ENCODE data around the gene HSPA4L. TPM values are rescaled to one million over a fixed set of nuclear protein-coding genes. Genes with fewer than 3 reads are reported as not detected.
A peak's percentile ranks its signal among the peaks of the same experiment; 100 is the strongest.

Gene HSPA4L
- total RNA-seq, 1 experiment from 2014 or later: 18.6 TPM

DNA sequence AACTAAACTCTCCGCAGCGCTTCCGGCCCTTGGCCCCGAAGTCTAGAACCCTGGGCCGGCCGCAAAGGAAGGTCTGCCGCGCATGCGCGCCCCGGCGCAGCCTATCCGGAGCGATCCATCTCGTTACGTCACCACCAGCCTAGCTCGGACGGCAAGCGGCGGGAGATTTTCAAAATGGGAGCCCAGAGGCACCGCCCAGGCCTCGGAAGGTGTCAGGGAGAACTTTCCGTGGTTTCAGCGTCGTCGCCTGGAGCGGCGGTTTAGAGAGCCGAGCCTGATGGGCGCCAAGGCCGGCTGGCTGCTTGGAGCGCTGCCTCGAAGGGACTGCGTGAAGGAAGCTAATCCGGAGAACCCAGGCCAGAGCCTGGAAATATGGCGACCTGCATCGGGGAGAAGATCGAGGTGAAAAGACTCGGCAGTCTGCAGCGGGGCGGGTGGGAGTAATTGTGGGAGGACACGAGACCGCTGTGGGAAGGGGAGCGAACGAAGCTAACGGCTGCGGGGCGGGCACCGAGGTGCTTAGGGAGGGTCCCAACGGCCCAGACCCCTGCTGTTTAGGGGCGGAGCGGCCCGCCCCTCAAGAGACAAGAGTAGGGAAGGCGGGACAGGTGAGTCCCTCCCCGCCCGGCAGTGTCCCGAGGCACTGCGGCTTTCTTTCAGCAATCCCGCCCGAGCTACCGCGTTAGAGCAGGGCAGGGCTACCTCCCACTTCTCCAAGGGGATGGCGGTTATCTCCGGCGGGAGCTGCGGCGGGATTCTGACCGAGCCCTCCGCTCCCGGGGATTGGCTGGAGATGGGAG lies 98.8 kb downstream of the HSPA4L start, which contains the start of gene PLK4:
TSS of gene PLK4 (plus strand) at position 131 of the 800 bp plus-strand sequence. CDS start at position 373, 242 bp downstream.
- no peaks in the 10 kb centered on the region for H3K27me3 ChIP-seq (ENCODE audit: insufficient read depth, low read length)
- H3K4me2 ChIP-seq (ENCODE audit: low read length): peak within 1 kb of the TSS; percentile 70
- intact Hi-C loops (cut with micrococcal nuclease): loop anchor here (1.0 to 5.0 kb wide), 2 partner anchors 86 to 98 kb away; partner anchors contain the start of genes ABHD18 and MFSD8
- no peaks in the 10 kb centered on the region for H3K9me3 ChIP-seq (ENCODE audit: control insufficient read depth in 1 of 2, insufficient read depth in 1 of 2, low read depth in 1 of 2, low read length in 2 of 2)
- H2AFZ ChIP-seq (ENCODE audit: low read depth, low read length, poor library complexity, severe bottlenecking): peak within 1 kb of the TSS; percentile 77
- ATAC-seq (peak; percentile 89), DNase-seq (ENCODE audit: low read depth, low spot score) (peak; percentile 94)
- H3K79me2 ChIP-seq (ENCODE audit: insufficient read depth, low read length): peaks cover 65% of the 10 kb centered on the region
- ChIA-PET POLR2A (interaction anchor here (0.6 to 1.7 kb wide), 8 partner anchors 9 to 181 kb away, joined by 4 to 10 read pairs (median 6); partner anchors contain the start of genes ABHD18 and MFSD8), CTCF (interaction anchor here (0.6 kb wide), 1 partner anchor 93 kb away, joined by 3 read pairs; no protein-coding TSS in a partner anchor), RAD21 (ENCODE audit: low non-redundant PET in 1 of 2, low total read pairs in 2 of 2, uncharacterized antibody in 2 of 2, unreplicated experiment in 2 of 2) (interaction anchor here in 1 of 2 experiments (0.8 kb wide), 1 partner anchor 84 kb away, joined by 3 read pairs; the partner anchor contains the start of genes ABHD18 and MFSD8)
- peak within 1 kb of the TSS; percentile 98 for H3K9ac ChIP-seq (ENCODE audit: low read length)
- H3K27ac ChIP-seq (ENCODE audit: low read depth, low read length): peak within 1 kb of the TSS; percentile 91
- 0 out of 2 replicates have a peak, but pooled peaks cover 5% of the 10 kb centered on the region for H4K20me1 ChIP-seq (ENCODE audit: insufficient read depth)
- peak within 1 kb of the TSS; percentile 64 to 90 for H3K4me3 ChIP-seq (replicated peaks in 1 of 2; ENCODE audit: low read depth in 1 of 2, low read length in 2 of 2)
- TSS peak; percentile 52 for BruUV-seq (replicated peaks)
- H3K9me2 ChIP-seq (ENCODE audit: insufficient read depth): no peaks in the 10 kb centered on the region
- peaks cover 8 to 29% of the 10 kb centered on the region in 2 experiments for H3K36me3 ChIP-seq (ENCODE audit: control insufficient read depth in 1 of 2, insufficient read depth in 2 of 2, low read length in 2 of 2)
- peaks cover 5 to 13% of the 10 kb centered on the region in 2 experiments for H3K4me1 ChIP-seq (ENCODE audit: control insufficient read depth in 1 of 2, insufficient read depth in 2 of 2, low read length in 2 of 2)
- TF ChIP-seq TCF7L2 (IDR thresholded peaks at IDR 0.05; ENCODE audit: borderline replicate concordance, extremely low read depth, insufficient read depth, insufficient read length) (peak; percentile 31), CBX3 (IDR thresholded peaks at IDR 0.05; ENCODE audit: low read depth) (no peak), ZFX (IDR thresholded peaks at IDR 0.05) (peak; percentile 88), EZH2 (IDR thresholded peaks at IDR 0.05) (no peak), JUND (IDR thresholded peaks at IDR 0.05) (no peak), ZBTB33 (IDR thresholded peaks at IDR 0.05; ENCODE audit: extremely low read depth, insufficient replicate concordance, low read length) (no peak), SRF (IDR thresholded peaks at IDR 0.05; ENCODE audit: low read depth) (no peak; the same call in 1 of the 2 replicates), POLR2AphosphoS5 (IDR thresholded peaks at IDR 0.05; ENCODE audit: low read depth, low read length) (peak; percentile 46), ZNF274 (IDR thresholded peaks at IDR 0.05; ENCODE audit: low read depth, low read length) (no peak), MAX (IDR thresholded peaks at IDR 0.05) (peak; percentile 51), CEBPB (IDR thresholded peaks at IDR 0.05; ENCODE audit: low read depth) (no peak), ELF1 (IDR thresholded peaks at IDR 0.05; ENCODE audit: borderline replicate concordance, low read depth) (no peak), CTCF (IDR thresholded peaks at IDR 0.05 in 2 of 3, conservative IDR thresholded peaks at IDR 0.05 in 1 of 3; ENCODE audit: borderline replicate concordance in 1 of 3, insufficient read depth in 1 of 3, low read depth in 2 of 3, low read length in 2 of 3) (no peak), EGR1 (IDR thresholded peaks at IDR 0.05; ENCODE audit: low read depth) (no peak), SIN3A (IDR thresholded peaks at IDR 0.05; ENCODE audit: low read depth) (peak; percentile 73), SP1 (IDR thresholded peaks at IDR 0.05; ENCODE audit: low read depth) (peak; percentile 9; the same call in 1 of the 2 replicates)
- TF ChIP-seq, protein P1, sequence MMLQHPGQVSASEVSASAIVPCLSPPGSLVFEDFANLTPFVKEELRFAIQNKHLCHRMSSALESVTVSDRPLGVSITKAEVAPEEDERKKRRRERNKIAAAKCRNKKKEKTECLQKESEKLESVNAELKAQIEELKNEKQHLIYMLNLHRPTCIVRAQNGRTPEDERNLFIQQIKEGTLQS (IDR thresholded peaks at IDR 0.05): no peak
- TF ChIP-seq, protein P2, sequence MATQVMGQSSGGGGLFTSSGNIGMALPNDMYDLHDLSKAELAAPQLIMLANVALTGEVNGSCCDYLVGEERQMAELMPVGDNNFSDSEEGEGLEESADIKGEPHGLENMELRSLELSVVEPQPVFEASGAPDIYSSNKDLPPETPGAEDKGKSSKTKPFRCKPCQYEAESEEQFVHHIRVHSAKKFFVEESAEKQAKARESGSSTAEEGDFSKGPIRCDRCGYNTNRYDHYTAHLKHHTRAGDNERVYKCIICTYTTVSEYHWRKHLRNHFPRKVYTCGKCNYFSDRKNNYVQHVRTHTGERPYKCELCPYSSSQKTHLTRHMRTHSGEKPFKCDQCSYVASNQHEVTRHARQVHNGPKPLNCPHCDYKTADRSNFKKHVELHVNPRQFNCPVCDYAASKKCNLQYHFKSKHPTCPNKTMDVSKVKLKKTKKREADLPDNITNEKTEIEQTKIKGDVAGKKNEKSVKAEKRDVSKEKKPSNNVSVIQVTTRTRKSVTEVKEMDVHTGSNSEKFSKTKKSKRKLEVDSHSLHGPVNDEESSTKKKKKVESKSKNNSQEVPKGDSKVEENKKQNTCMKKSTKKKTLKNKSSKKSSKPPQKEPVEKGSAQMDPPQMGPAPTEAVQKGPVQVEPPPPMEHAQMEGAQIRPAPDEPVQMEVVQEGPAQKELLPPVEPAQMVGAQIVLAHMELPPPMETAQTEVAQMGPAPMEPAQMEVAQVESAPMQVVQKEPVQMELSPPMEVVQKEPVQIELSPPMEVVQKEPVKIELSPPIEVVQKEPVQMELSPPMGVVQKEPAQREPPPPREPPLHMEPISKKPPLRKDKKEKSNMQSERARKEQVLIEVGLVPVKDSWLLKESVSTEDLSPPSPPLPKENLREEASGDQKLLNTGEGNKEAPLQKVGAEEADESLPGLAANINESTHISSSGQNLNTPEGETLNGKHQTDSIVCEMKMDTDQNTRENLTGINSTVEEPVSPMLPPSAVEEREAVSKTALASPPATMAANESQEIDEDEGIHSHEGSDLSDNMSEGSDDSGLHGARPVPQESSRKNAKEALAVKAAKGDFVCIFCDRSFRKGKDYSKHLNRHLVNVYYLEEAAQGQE (IDR thresholded peaks at IDR 0.05; ENCODE audit: low read depth): no peak

All from HCT116 (cell line).